ENCODE data around the gene CALML3. TPM values are rescaled to one million over a fixed set of nuclear protein-coding genes. Genes with fewer than 3 reads are reported as not detected.

Gene CALML3
- total RNA-seq, 2 donors from 2014 or later = not detected

DNA sequence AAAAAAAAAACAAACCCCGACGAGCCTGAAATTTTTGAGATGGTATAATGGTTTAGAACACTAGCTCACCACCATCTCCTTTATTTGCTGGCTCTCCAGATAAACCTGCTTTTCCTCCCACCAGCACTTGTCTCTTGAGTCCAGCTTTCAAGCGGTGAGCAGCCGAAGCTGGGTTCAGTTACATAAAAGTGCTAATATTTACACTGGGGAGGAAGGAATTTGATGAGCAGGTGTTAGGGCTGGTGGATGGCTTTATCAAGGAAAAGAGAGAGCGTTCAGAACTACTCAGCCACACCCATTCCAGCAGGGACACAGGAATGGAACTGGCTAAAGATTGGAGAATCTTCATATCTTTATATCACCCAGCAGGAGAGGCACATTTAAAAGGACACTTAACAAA lies 6.6 kb upstream of the CALML3 start:
- no peaks in the 10 kb centered on the region for H3K36me3 Mint-ChIP-seq
- no peak overlapping the region for H3K27ac Mint-ChIP-seq
- ATAC-seq = no peak
- H3K27me3 Mint-ChIP-seq = peaks cover 4 to 20% of the 10 kb centered on the region in 2 donors
- H3K9me3 Mint-ChIP-seq = no peaks in the 10 kb centered on the region
- H3K4me1 Mint-ChIP-seq (ENCODE audit: low read depth in 2 of 2) = no peaks in the 10 kb centered on the region
- no peak overlapping the region for H3K4me3 Mint-ChIP-seq
- peak; percentile 13 for DNase-seq (ENCODE audit: low spot score)

DNA sequence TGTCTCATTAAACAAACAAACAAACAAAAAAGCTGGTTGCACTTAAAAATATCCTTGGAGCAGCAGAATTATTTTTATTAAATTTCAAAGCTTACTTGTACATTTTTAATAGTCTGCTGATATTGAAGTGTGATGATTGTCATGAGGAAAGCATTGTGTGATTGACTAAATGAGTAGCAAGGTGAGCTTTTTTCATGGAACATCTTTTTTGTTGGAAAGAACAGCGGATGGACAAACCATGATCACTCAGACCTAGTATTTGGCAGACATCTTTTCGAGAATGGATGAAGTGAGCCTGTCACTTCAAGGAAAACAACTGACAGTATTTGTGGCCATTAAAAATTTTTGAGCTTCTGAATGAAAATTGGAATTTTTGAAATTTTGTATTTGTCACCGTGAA lies 5.7 kb upstream of the CALML3 start:
- Mint-ChIP-seq H3K27ac (no peak overlapping the region), H3K9me3 (no peaks in the 10 kb centered on the region), H3K4me3 (no peak overlapping the region), H3K27me3 (peaks cover 0 to 20% of the 10 kb centered on the region in 2 donors), H3K36me3 (no peaks in the 10 kb centered on the region), H3K4me1 (ENCODE audit: low read depth in 2 of 2) (no peaks in the 10 kb centered on the region)
- ATAC-seq (no peak), DNase-seq (ENCODE audit: low spot score) (peak; percentile 32)

DNA sequence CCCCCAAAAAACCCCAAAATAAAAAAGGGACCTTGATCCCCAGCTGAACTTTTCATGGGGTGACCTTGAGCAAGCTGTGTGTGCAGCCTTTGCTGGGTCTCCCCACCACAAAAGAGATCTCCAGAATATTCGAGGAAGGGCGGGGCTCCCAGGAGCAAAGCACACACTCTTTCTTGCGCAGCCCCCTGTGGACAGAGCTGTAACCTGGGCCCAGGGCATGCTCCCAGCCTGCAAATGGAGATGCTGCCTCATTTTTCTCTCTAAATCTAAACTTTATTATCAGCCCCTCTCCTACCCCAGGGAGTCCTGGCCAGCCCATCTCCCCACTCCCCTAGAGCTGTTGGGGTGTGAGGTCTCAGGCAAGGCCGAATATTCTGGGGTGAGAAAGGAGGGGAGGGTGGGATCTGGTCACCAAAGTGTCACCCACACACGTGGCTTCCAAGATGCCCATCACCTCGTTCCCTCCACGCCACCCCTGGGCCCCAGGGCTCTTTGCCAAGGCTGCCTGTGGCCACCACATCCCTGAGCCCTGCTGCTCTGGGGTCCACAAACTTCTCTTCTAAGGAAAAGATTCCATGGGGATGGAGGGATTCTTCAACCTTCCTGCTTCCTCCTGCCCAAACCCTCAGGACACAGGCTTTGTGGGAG lies 1.7 kb upstream of the CALML3 start:
- ATAC-seq (no peak), DNase-seq (ENCODE audit: low spot score) (peak; percentile 25)
- H3K27me3 Mint-ChIP-seq = peaks cover 0 to 2% of the 10 kb centered on the region in 2 donors
- peaks cover 0 to 2% of the 10 kb centered on the region in 2 donors for H3K4me1 Mint-ChIP-seq (ENCODE audit: low read depth in 2 of 2)
- H3K27ac Mint-ChIP-seq = no peak overlapping the region
- no peaks in the 10 kb centered on the region for H3K36me3 Mint-ChIP-seq
- no peak overlapping the region for H3K4me3 Mint-ChIP-seq
- no peaks in the 10 kb centered on the region for H3K9me3 Mint-ChIP-seq

DNA sequence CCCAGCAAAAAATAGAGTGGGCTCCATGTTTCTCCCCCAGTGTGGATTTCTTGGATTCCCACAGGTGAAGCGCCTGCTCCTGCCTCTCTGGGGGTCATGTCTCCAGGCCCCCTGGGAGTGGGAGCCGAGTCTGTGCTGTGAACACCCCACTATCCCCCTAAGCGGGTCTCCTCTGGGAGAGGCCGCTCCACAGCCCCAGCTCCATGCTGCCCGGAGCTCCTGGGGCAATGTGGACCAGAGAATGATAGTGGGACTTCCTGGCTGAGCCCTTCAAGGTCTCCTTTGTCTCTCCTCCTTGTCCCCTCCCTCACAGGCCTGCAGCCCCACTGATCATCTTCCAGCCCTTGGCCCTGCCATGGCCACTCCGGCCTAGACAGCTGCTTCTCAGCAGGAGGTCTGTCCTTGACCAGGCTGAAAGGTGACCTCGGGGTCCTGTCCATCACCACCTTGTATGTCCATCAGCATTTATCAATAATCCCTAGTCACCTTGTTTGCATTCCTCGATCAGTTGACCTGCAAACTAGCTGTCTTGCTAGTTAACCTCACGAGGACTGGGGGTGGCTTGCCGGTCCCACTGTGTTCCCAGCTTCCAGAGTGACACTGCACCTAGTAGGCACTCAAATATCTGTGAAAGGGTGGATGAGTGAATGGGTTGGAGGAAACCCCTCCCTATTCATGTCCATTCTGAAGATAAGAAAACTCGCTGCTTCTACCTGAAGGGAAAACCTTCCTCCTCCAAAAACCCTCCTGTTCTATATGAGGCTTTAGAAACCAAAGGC lies 776 bp upstream of the CALML3 start:
- H3K27ac Mint-ChIP-seq = no peak overlapping the region
- ATAC-seq = no peak
- peaks cover 0 to 2% of the 10 kb centered on the region in 2 donors for H3K4me1 Mint-ChIP-seq (ENCODE audit: low read depth in 2 of 2)

DNA sequence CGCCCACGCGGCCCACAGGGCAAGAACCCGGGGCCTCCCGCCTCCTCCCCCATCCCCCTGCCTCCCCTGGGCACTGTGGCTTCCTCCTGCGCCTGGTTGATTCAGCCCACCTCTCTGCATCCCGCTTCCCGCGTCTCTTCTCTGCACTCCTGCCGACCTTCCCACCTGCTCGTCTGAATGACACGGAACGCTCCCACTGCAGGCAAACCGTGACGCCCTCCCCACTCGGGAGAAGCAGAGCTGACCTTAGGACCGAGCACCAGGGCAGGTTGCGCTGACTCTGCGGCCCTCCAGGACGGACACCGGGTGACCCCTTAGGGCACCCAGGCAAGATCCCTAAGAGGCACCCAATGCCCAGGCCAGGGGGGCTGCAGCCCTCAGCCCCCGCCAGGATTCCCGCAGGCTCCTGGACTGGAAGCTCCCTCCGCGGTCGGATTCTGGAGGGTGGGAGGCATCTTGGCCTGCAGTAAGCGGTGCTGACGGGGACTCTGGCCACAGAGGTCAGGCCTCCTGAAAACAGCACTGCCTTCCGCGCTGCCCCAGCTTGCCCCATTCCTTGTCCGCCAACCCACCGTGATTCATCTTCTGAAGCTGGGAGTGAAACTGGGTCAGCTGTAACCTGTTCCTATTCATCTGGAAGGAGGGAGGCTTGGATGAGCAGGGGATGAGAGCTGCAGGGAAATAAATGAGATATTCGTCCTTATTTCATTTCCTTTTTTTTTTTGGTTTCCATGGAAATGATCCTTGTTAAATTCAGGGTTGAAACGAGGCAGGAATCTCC lies 990 bp downstream of the CALML3 start:
- Mint-ChIP-seq H3K27me3 (peaks cover 0 to 2% of the 10 kb centered on the region in 2 donors), H3K4me1 (ENCODE audit: low read depth in 2 of 2) (peaks cover 0 to 2% of the 10 kb centered on the region in 2 donors), H3K27ac (no peak overlapping the region), H3K4me3 (no peak overlapping the region), H3K9me3 (no peaks in the 10 kb centered on the region), H3K36me3 (no peaks in the 10 kb centered on the region)
- ATAC-seq = no peak
- DNase-seq (ENCODE audit: low spot score) = peak; percentile 44

More for the DNA sequence above, 776 bp upstream of the CALML3 start:
- Mint-ChIP-seq H3K9me3 (no peaks in the 10 kb centered on the region), H3K27me3 (peaks cover 0 to 2% of the 10 kb centered on the region in 2 donors), H3K4me3 (no peak overlapping the region), H3K36me3 (no peaks in the 10 kb centered on the region)
- DNase-seq (ENCODE audit: low spot score) = peak; percentile 20

DNA sequence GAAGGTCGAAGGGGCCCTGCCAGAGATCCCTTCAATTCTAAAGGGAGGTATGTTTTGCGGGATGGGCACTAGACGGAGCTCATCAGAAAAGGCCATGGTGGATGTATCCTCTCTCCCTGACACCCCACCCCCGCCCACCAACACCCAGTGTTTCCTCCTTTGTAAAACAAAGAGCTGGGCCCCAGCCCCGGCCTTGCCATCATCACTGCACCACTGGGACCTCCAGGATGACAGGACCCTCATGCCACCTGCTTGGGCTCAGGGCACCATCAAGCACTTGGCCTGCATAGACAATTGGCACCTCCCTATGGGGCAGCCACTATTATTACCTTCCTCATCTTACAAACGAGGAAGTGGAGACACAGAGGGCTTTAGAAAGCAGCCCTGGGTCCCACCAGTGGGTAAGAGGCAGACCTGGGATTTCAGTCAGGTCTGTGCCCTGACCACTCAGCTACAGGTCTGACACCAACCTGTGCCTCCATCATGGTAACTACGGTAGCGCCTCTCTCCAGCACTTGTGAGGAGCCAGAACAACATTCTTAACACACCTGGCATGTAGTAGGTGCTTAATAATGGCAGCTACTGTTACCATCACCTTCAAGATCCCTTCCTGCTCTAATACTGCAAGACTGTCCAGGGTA lies 2.0 kb downstream of the CALML3 start:
- no peak for DNase-seq (ENCODE audit: low spot score)
- no peaks in the 10 kb centered on the region for H3K9me3 Mint-ChIP-seq
- peaks cover 0 to 2% of the 10 kb centered on the region in 2 donors for H3K27me3 Mint-ChIP-seq
- H3K4me1 Mint-ChIP-seq (ENCODE audit: low read depth in 2 of 2) = peaks cover 0 to 2% of the 10 kb centered on the region in 2 donors
- H3K36me3 Mint-ChIP-seq = no peaks in the 10 kb centered on the region
- ATAC-seq = no peak
- no peak overlapping the region for H3K27ac Mint-ChIP-seq
- no peak overlapping the region for H3K4me3 Mint-ChIP-seq

DNA sequence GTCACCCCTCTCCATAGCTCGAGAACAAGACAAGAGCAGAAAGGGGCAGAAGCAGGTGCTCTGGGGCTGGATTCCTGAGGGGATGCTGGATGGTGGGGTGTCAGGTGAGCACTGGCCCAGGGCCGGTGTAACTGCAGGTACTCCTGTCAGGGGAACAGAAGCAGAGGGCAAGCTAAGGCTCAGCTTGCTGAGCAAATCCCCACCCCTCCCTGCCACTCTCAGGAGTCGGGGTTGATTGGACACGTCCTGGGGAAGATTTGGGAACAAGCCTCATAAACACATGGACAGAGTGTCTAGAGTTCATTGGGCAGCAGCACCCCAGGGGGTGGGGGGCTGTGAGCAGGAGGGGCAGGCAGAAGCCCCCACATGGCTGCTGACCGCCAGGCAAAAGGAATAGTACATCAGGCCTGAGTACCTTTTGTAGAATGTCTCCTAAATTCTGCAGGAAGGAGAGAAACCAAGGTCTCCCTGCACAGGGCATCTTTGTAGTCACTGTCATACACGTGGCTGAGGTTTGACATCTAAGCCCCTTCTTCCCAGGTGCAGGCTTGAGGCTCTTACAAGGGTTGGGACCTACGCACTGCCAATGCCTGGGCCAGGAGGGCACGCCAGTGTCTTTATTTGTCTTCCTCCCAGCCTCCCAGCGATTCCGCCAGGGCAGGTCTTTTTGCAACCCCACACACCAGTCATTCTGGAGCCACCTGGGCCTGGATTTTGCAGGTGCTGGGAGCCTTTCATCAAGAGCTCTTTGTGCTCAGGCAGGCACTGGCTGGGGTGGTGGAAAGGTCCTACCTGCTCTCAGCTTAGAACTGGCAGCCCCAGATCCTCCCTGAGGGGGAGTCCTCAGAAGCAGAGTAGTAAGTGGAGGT lies 2.8 kb downstream of the CALML3 start:
- H3K27ac Mint-ChIP-seq = no peak overlapping the region
- ATAC-seq (no peak), DNase-seq (ENCODE audit: low spot score) (peak; percentile 53)
- no peaks in the 10 kb centered on the region for H3K9me3 Mint-ChIP-seq
- H3K27me3 Mint-ChIP-seq = peaks cover 0 to 2% of the 10 kb centered on the region in 2 donors
- H3K4me1 Mint-ChIP-seq (ENCODE audit: low read depth in 2 of 2) = peaks cover 0 to 2% of the 10 kb centered on the region in 2 donors
- no peaks in the 10 kb centered on the region for H3K36me3 Mint-ChIP-seq
- no peak overlapping the region for H3K4me3 Mint-ChIP-seq

DNA sequence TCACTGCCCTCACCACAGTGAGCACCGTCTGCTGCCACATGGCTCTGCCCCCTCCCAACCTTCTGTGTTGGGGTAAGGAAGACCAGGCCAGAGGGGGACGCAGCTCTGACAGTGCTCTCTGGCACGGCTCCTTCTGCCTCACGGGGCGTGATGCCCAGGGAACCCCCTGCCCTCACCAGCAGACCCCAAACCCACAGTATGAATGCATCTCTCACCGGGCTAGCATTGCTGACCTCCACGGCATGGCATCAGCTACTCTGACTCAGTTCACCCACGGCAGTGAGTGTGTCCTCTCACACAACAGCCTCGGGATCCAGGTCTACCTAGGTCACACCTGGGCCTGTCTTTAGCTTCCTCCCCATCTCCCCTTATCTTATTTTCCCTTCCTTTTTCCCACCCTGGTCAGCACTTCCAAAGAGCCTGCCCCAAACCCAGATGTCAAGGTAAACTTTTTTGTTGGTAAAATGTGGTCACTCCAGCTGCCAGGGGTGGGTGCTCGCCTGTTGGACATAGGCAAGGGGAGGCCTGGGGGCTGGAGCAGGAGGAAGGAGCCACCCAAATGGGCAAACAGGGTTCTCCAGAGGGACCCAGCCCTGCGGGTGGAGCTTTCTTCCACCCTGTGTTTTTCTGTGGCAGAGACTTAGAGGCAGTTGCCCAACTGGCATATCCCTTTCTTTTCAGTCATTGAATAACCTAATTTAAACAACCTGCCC lies 4.4 kb downstream of the CALML3 start:
- H3K27ac Mint-ChIP-seq = no peak overlapping the region
- peaks cover 0 to 2% of the 10 kb centered on the region in 2 donors for H3K4me1 Mint-ChIP-seq (ENCODE audit: low read depth in 2 of 2)
- DNase-seq (ENCODE audit: low spot score) = peak; percentile 49
- H3K36me3 Mint-ChIP-seq = no peaks in the 10 kb centered on the region
- no peak for ATAC-seq
- no peak overlapping the region for H3K4me3 Mint-ChIP-seq
- H3K9me3 Mint-ChIP-seq = no peaks in the 10 kb centered on the region
- H3K27me3 Mint-ChIP-seq = peaks cover 0 to 5% of the 10 kb centered on the region in 2 donors

DNA sequence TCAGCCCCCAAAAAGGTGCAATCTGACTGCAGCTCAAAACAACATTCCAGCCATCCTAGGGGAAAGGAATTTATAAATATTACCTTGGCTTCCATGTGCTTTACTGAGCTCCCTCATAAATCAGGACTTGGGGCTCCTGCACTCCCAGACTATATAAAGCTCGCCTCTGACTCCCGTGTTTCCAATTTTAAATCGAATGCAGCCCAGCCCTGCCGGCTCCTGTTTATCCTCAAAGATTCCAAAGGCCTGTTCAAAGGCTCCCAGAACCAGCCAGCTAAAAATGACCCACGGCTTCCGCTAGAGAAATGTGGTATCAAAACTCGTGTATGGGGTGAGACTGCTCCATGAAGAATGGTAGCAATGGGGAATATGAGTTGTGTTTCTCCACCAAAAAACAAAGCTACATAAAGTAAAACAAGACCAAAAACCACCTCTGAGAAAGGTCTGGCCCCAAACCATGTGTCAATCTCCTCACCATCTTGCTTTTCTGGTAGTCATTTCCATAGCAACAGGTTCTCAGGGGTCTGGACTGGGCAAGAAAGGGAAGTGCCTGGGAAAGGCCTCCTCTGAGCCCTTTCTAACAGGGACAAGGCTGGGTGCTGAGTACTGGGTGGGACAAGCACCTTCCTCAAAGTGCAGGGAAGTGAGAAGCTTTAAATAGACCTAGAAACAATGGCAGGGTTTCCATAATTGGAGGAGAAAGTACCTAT lies 5.1 kb downstream of the CALML3 start:
- DNase-seq (ENCODE audit: low spot score) (no peak), ATAC-seq (no peak)
- no peaks in the 10 kb centered on the region for H3K4me1 Mint-ChIP-seq (ENCODE audit: low read depth in 2 of 2)
- peaks cover 0 to 5% of the 10 kb centered on the region in 2 donors for H3K27me3 Mint-ChIP-seq
- no peaks in the 10 kb centered on the region for H3K36me3 Mint-ChIP-seq
- no peak overlapping the region for H3K4me3 Mint-ChIP-seq
- H3K9me3 Mint-ChIP-seq = no peaks in the 10 kb centered on the region
- no peak overlapping the region for H3K27ac Mint-ChIP-seq

DNA sequence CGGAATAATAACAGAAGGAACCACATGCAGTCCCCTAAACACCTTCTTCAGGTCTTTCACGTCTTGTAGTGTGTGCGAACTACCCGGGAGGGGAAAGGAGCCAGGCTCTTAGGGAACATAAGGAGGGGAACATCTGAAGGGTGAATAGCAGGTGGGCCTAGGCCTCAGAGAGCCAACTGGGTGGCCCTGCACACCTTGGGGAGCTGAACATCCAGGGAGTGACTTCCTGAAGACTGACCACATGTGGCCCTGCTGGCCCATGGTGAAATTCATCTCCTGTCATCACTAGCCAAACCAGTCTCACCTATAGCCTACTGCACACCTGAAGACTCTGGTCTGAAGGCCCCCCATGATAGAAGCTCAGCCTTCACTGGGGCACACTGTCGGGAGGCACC lies 5.6 kb downstream of the CALML3 start:
- peaks cover 0 to 5% of the 10 kb centered on the region in 2 donors for H3K27me3 Mint-ChIP-seq
- no peaks in the 10 kb centered on the region for H3K4me1 Mint-ChIP-seq (ENCODE audit: low read depth in 2 of 2)
- no peak overlapping the region for H3K4me3 Mint-ChIP-seq
- H3K36me3 Mint-ChIP-seq = no peaks in the 10 kb centered on the region
- ATAC-seq (no peak), DNase-seq (ENCODE audit: low spot score) (peak; percentile 18)
- no peaks in the 10 kb centered on the region for H3K9me3 Mint-ChIP-seq
- H3K27ac Mint-ChIP-seq = no peak overlapping the region

DNA sequence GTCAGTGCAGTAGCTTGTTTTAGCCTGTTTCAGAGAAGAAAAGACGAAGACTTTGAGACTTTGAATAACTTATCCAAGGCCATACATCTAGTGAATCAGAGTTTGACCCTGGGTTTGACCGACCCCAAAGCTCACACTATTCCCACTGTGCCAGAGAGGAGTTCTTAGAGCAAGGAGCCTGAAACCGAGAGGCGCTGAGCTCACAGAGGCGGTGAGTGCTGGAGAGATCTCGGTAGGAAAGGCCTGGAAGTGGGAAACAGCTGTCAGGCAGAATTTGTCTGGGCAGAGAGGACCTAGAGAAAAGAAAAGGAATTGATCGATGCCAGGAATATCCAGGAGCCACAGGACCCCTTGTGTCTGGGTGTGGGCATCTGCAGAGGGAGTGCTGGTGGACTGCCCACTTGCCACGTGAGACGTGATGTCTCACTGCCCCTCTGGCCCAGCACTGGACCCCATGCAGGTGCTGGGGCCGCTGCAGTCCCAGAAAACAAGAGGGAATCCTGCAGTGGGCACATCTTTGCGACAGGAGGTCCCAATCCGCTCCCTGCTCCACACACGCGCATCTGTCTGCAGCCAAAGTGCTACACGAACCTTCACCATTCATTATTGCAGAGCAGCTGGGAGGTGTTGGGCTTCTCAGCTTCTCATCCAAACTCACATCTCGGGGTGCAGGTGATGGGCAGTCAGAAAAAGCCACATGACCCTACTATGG lies 6.2 kb downstream of the CALML3 start:
- H3K4me1 Mint-ChIP-seq (ENCODE audit: low read depth in 2 of 2) = no peaks in the 10 kb centered on the region
- no peaks in the 10 kb centered on the region for H3K36me3 Mint-ChIP-seq
- no peak overlapping the region for H3K4me3 Mint-ChIP-seq
- H3K27ac Mint-ChIP-seq = no peak overlapping the region
- peaks cover 0 to 3% of the 10 kb centered on the region in 2 donors for H3K27me3 Mint-ChIP-seq
- ATAC-seq = peak in 1 of 2 donors; percentile 37
- no peaks in the 10 kb centered on the region for H3K9me3 Mint-ChIP-seq
- DNase-seq (ENCODE audit: low spot score) = peak; percentile 18
